Cardiac fibroblast (primary cell): ENCODE measurements around the gene L2HGDH.

Source experiments
- DNase-seq, 2 donors: peaks; one replicate each; pipeline versions ENCODE4 v3.0.0 to v3.0.0-alpha.2; 2010; ENCODE audit warnings: low read depth in 2 of 2
- H3K4me3 ChIP-seq, 2 donors: replicated peaks in 1 of 2; 1 replicate in 1 of 2; 2 replicates in 1 of 2; pipeline ENCODE4 v1.5.1; 2011; ENCODE audit warnings: low read depth in 2 of 2, low read length in 2 of 2, mild to moderate bottlenecking in 2 of 2, moderate library complexity in 1 of 2
- CTCF ChIP-seq: IDR thresholded peaks from one replicate; pipeline ENCODE4 v1.5.1; 2011; ENCODE audit warnings: low read depth, mild to moderate bottlenecking, low read length, inconsistent platforms

L2HGDH gene

GRCh38 chr14:50249136-50249775, 62.8 kb downstream of the L2HGDH start:
- TF ChIP-seq CTCF, result no peak
- no peak overlapping the region for H3K4me3 ChIP-seq
- DNase-seq, result peak in 1 of 2 donors; percentile 8

- TF ChIP-seq CTCF, result no peak
- no peak for DNase-seq
- no peak overlapping the region for H3K4me3 ChIP-seq
Measured at GRCh38 chr14:50247245-50247644, 64.8 kb downstream of the L2HGDH start.

- no peak for TF ChIP-seq CTCF
- DNase-seq, result no peak
- no peak overlapping the region for H3K4me3 ChIP-seq
Measured at GRCh38 chr14:50242566-50243310, 69.3 kb downstream of the L2HGDH start.

GRCh38 chr14:50242096-50242495, 69.9 kb downstream of the L2HGDH start:
- no peak overlapping the region for H3K4me3 ChIP-seq
- TF ChIP-seq CTCF, result no peak
- DNase-seq, result no peak

- no peak for TF ChIP-seq CTCF
- no peak overlapping the region for H3K4me3 ChIP-seq
- DNase-seq, result no peak
Measured at GRCh38 chr14:50237427-50237826, 74.6 kb downstream of the L2HGDH start.

GRCh38 chr14:50233951-50234250, 78.1 kb downstream of the L2HGDH start:
- H3K4me3 ChIP-seq, result no peak overlapping the region
- no peak for DNase-seq
- no peak for TF ChIP-seq CTCF
